Astrocyte of the cerebellum (primary cell): Measurements from ENCODE around the gene SUPT5H.

Source experiments
- DNase-seq: peaks from one replicate; pipeline ENCODE4 v3.0.0-alpha.2; 2011; ENCODE audit warnings: low read depth
- H3K4me3 ChIP-seq: 2 replicates; pipeline ENCODE4 v1.5.1; 2011; ENCODE audit warnings: mild to moderate bottlenecking, low read depth, low read length, moderate library complexity
- CTCF ChIP-seq: IDR thresholded peaks from 2 replicates; pipeline ENCODE4 v1.5.1; 2012; ENCODE audit warnings: low read length, low read depth, moderate library complexity, mild to moderate bottlenecking; ENCODE audit errors: missing control alignments
- in situ Hi-C: cut with HindIII; loops from 2 replicates; pipeline ENCODE4 v1.10.0; 2017; ENCODE audit warnings: low sequenced_read_pairs

SUPT5H gene

GRCh38 chr19:39502640-39503417, 57.4 kb downstream of the SUPT5H start:
- in situ Hi-C loops: no loop called here
- no peak overlapping the region for H3K4me3 ChIP-seq
- no peak for DNase-seq
- TF ChIP-seq CTCF: peak; percentile 48

- in situ Hi-C loops: no loop called here
- DNase-seq: no peak
- peak overlapping the region; percentile 59 for H3K4me3 ChIP-seq
- TF ChIP-seq CTCF: no peak
Observed at GRCh38 chr19:39506598-39506943, 61.2 kb downstream of the SUPT5H start.

- TF ChIP-seq CTCF: no peak
- in situ Hi-C loops: no loop called here
- peak overlapping the region; percentile 59 for H3K4me3 ChIP-seq
- DNase-seq: no peak
Observed at GRCh38 chr19:39506944-39507714, 61.7 kb downstream of the SUPT5H start.

- in situ Hi-C loops: no loop called here
- H3K4me3 ChIP-seq: peak overlapping the region; percentile 59
- no peak for TF ChIP-seq CTCF
- DNase-seq: no peak
Observed at GRCh38 chr19:39507715-39508364, 62.5 kb downstream of the SUPT5H start.

GRCh38 chr19:39508629-39509028, 63.2 kb downstream of the SUPT5H start:
- no peak overlapping the region for H3K4me3 ChIP-seq
- TF ChIP-seq CTCF: no peak
- DNase-seq: no peak
- in situ Hi-C loops: no loop called here

GRCh38 chr19:39509233-39509632, 63.9 kb downstream of the SUPT5H start:
- no peak for DNase-seq
- H3K4me3 ChIP-seq: no peak overlapping the region
- in situ Hi-C loops: no loop called here
- TF ChIP-seq CTCF: no peak
